Measurements from ENCODE around the gene DSCAM. TPM values are rescaled to one million over a fixed set of nuclear protein-coding genes. Genes with fewer than 3 reads are reported as not detected.

Gene DSCAM
- total RNA-seq, 1 donor = not detected

- no peak for TF ChIP-seq CTCF (IDR thresholded peaks at IDR 0.05; ENCODE audit: insufficient read depth, low read length)
- DNase-seq (ENCODE audit: low read depth) = no peak
- H3K4me3 ChIP-seq (ENCODE audit: low read depth, low read length) = no peak overlapping the region
Measured at GRCh38 chr21:40723966-40724365, 123.0 kb downstream of the DSCAM start.

GRCh38 chr21:40723317-40723716, 123.6 kb downstream of the DSCAM start:
- H3K4me3 ChIP-seq (ENCODE audit: low read depth, low read length) = no peak overlapping the region
- no peak for TF ChIP-seq CTCF (IDR thresholded peaks at IDR 0.05; ENCODE audit: insufficient read depth, low read length)
- DNase-seq (ENCODE audit: low read depth) = no peak

- no peak overlapping the region for H3K4me3 ChIP-seq (ENCODE audit: low read depth, low read length)
- TF ChIP-seq CTCF (IDR thresholded peaks at IDR 0.05; ENCODE audit: insufficient read depth, low read length) = no peak
- no peak for DNase-seq (ENCODE audit: low read depth)
Measured at GRCh38 chr21:40719615-40720014, 127.3 kb downstream of the DSCAM start.

- no peak overlapping the region for H3K4me3 ChIP-seq (ENCODE audit: low read depth, low read length)
- no peak for TF ChIP-seq CTCF (IDR thresholded peaks at IDR 0.05; ENCODE audit: insufficient read depth, low read length)
- no peak for DNase-seq (ENCODE audit: low read depth)
Measured at GRCh38 chr21:40717028-40717427, 129.9 kb downstream of the DSCAM start.

GRCh38 chr21:40714536-40714935, 132.4 kb downstream of the DSCAM start:
- H3K4me3 ChIP-seq (ENCODE audit: low read depth, low read length) = no peak overlapping the region
- TF ChIP-seq CTCF (IDR thresholded peaks at IDR 0.05; ENCODE audit: insufficient read depth, low read length) = no peak
- no peak for DNase-seq (ENCODE audit: low read depth)

GRCh38 chr21:40707656-40708244, 139.2 kb downstream of the DSCAM start:
- TF ChIP-seq CTCF (IDR thresholded peaks at IDR 0.05; ENCODE audit: insufficient read depth, low read length) = no peak

More at GRCh38 chr21:40707656-40708244, 139.2 kb downstream of the DSCAM start:
- H3K4me3 ChIP-seq (ENCODE audit: low read depth, low read length) = no peak overlapping the region
- no peak for DNase-seq (ENCODE audit: low read depth)
